HG02623 (cell line): ENCODE results near the gene GBP3.
"Not testable (repeated sequence)": the region's sequence is repeated elsewhere in the genome, so short reads cannot be mapped to it uniquely, and the experiment has no call there.

Experiments
- ATAC-seq: cut with Tn5 transposase; IDR thresholded peaks from one replicate; pipeline ENCODE4 v1.9.1; 2021; ENCODE audit warnings: moderate library complexity; ENCODE audit not compliant: unreplicated experiment

GBP3 gene

GRCh38 chr1:89022167-89022959 is at the start of gene GBP3:
GBP3 (minus strand) TSS chr1:89022866; CDS start chr1:89020721, 2,145 bp downstream.
- ATAC-seq, result peak; percentile 69

- no peak for ATAC-seq
Measured at GRCh38 chr1:89070509-89070908, 47.8 kb upstream of the GBP3 start.

- ATAC-seq, result no peak
Measured at GRCh38 chr1:89069951-89070350, 47.3 kb upstream of the GBP3 start.

GRCh38 chr1:89068291-89068690 is 45.6 kb upstream of the GBP3 start:
- no peak for ATAC-seq

- ATAC-seq, result peak; percentile 44
Measured at GRCh38 chr1:89065079-89065868, 42.6 kb upstream of the GBP3 start, which contains the start of gene GBP1. GBP1 (minus strand) TSS chr1:89065208; CDS start chr1:89063234, 1,974 bp downstream.

- peak; percentile 33 for ATAC-seq
Measured at GRCh38 chr1:89064632-89065031, 42.0 kb upstream of the GBP3 start.

GRCh38 chr1:89063094-89063493 is 40.4 kb upstream of the GBP3 start:
- no peak for ATAC-seq

GRCh38 chr1:89060091-89060490 is 37.4 kb upstream of the GBP3 start:
- no peak for ATAC-seq

- ATAC-seq, result no peak
Measured at GRCh38 chr1:89051955-89052312, 29.3 kb upstream of the GBP3 start.

- ATAC-seq, result no peak
Measured at GRCh38 chr1:89051300-89051954, 28.8 kb upstream of the GBP3 start.

GRCh38 chr1:89050649-89051033 is 28.0 kb upstream of the GBP3 start:
- ATAC-seq, result no peak

GRCh38 chr1:89049901-89050648 is 27.4 kb upstream of the GBP3 start:
- ATAC-seq, result not testable (repeated sequence)

GRCh38 chr1:89049187-89049586 is 26.5 kb upstream of the GBP3 start:
- not testable (repeated sequence) for ATAC-seq

GRCh38 chr1:89047734-89048133 is 25.1 kb upstream of the GBP3 start:
- no peak for ATAC-seq

- peak; percentile 58 for ATAC-seq
Measured at GRCh38 chr1:89046318-89047183, 23.9 kb upstream of the GBP3 start.

GRCh38 chr1:89044970-89045721 is 22.5 kb upstream of the GBP3 start:
- ATAC-seq, result no peak

GRCh38 chr1:89043940-89044339 is 21.3 kb upstream of the GBP3 start:
- no peak for ATAC-seq

- no peak for ATAC-seq
Measured at GRCh38 chr1:89042491-89042890, 19.8 kb upstream of the GBP3 start.

GRCh38 chr1:89041721-89042120 is 19.1 kb upstream of the GBP3 start:
- ATAC-seq, result no peak
